SK-N-MC (cell line): ENCODE data around the gene MAPK9.

Source experiments
- EZH2 ChIP-seq: fragments of 200-600 bp; sonication (generic); IDR thresholded peaks from one replicate; pipeline ENCODE4 v1.6.1; 2017; ENCODE audit warnings: antibody characterized with exemption
- FOXP2 ChIP-seq: optimal IDR thresholded peaks from 2 replicates; pipeline ENCODE3; 2011; ENCODE audit warnings: mild to moderate bottlenecking, moderate library complexity; ENCODE audit not compliant: insufficient read depth; ENCODE audit errors: extremely low read length, control extremely low read depth
- POLR2AphosphoS5 ChIP-seq: IDR thresholded peaks from 2 replicates; pipeline ENCODE4 v1.6.1; 2012; ENCODE audit warnings: mild to moderate bottlenecking, low read depth, low read length, borderline replicate concordance

DNA sequence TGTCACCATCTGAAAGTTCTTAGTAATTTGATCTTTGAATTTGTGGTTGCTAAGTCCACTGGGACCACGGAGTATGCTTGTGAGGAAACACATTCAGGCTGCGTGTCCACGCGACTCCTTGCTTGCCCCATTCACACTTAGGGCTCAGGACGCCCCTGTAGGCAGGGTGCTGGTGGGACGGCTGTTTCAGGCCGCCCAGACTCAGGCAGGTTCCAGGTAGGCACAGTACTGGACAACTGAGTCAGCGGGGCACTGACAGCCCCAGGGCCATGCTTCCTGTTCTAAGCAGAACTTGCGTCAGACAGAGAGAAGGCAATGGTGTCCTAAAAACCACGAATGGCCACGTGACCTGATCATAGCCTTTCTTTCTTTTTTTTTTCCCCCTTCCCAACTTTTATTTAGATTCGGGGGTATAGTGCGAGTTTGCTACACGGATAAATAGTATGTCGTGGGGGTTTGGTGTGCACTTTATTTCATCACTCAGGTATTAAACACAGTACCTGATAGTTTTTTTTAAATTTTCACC lies 75.2 kb downstream of the MAPK9 start:
- TF ChIP-seq EZH2 (no peak), POLR2AphosphoS5 (no peak), FOXP2 (no peak)
